Activated CD4-positive, alpha-beta T cell treated with anti-CD3 and anti-CD28 coated beads, Interleukin-2, Interleukin-4, amounts not matched to agents 100 ng/mL and 50 ng/mL, durations not matched to agents 16 hours and 8 hours (primary cell): ENCODE data around the gene DNAJC18.
"Not testable (repeated sequence)": the region's sequence is repeated elsewhere in the genome, so short reads cannot be mapped to it uniquely, and the experiment has no call there.

Experiments used
- DNase-seq: peaks from one replicate; pipeline ENCODE4 v3.0.0-alpha.2; 2020; ENCODE audit warnings: low spot score

The DNAJC18 gene

GRCh38 chr5:139439013-139439903 is at the start of gene DNAJC18:
DNAJC18 (minus strand) TSS chr5:139439525; CDS start chr5:139439445, 80 bp downstream.
- DNase-seq = peak; percentile 91

GRCh38 chr5:139488260-139488659 is 48.9 kb upstream of the DNAJC18 start:
- no peak for DNase-seq

- no peak for DNase-seq
These were observed 46.9 kb upstream of the DNAJC18 start for GRCh38 chr5:139486201-139486600.

- not testable (repeated sequence) for DNase-seq
These were observed 43.5 kb upstream of the DNAJC18 start for GRCh38 chr5:139482890-139483208.

- peak; percentile 69 for DNase-seq
These were observed 42.9 kb upstream of the DNAJC18 start, which contains the start of gene STING1 for GRCh38 chr5:139482050-139482889. STING1 (minus strand) TSS chr5:139482758; CDS start chr5:139481704, 1,054 bp downstream.

GRCh38 chr5:139481580-139482049 is 42.3 kb upstream of the DNAJC18 start:
- DNase-seq = peak; percentile 26

- DNase-seq = peak; percentile 44
These were observed 41.8 kb upstream of the DNAJC18 start for GRCh38 chr5:139481122-139481533.

- DNase-seq = not testable (repeated sequence)
These were observed 40.4 kb upstream of the DNAJC18 start for GRCh38 chr5:139479729-139480128.

GRCh38 chr5:139478657-139479423 is 39.5 kb upstream of the DNAJC18 start:
- not testable (repeated sequence) for DNase-seq

- no peak for DNase-seq
These were observed 36.7 kb upstream of the DNAJC18 start for GRCh38 chr5:139475865-139476617.

GRCh38 chr5:139474890-139475791 is 35.8 kb upstream of the DNAJC18 start:
- peak; percentile 33 for DNase-seq

- DNase-seq = no peak
These were observed 34.2 kb upstream of the DNAJC18 start for GRCh38 chr5:139473565-139473964.

GRCh38 chr5:139473105-139473504 is 33.8 kb upstream of the DNAJC18 start:
- DNase-seq = no peak

- no peak for DNase-seq
These were observed 33.2 kb upstream of the DNAJC18 start for GRCh38 chr5:139472386-139473030.

- peak; percentile 52 for DNase-seq
These were observed 31.5 kb upstream of the DNAJC18 start, which contains the start of gene SMIM33 for GRCh38 chr5:139470821-139471300. SMIM33 (plus strand) TSS chr5:139471004; CDS start chr5:139471122, 118 bp downstream.

GRCh38 chr5:139468421-139468931 is 29.2 kb upstream of the DNAJC18 start:
- DNase-seq = peak; percentile 36

- no peak for DNase-seq
These were observed 23.4 kb upstream of the DNAJC18 start, which contains the start of gene ECSCR for GRCh38 chr5:139462586-139463276. ECSCR (minus strand) TSS chr5:139462743; CDS start chr5:139462670, 73 bp downstream.

- DNase-seq = no peak
These were observed 22.4 kb upstream of the DNAJC18 start for GRCh38 chr5:139461698-139462097.
